Melanocyte of skin (primary cell): ENCODE data around the gene TRAF4. TPM values are rescaled to one million over a fixed set of nuclear protein-coding genes. Genes with fewer than 3 reads are reported as not detected.

Experiments
- small RNA-seq, 2 donors: library from RNA; depleted of rRNA; stranded (forward); fragments of <200 nt; gene quantifications; one replicate each; pipeline ENCODE3, GENCODE V24; 2012
- total RNA-seq, 2 donors: library from RNA; depleted of rRNA; stranded (reverse); fragments of >200 nt; gene quantifications; 2 replicates each; pipeline ENCODE4 v1.2.3, GENCODE V29; 2012

The TRAF4 gene, protein sequence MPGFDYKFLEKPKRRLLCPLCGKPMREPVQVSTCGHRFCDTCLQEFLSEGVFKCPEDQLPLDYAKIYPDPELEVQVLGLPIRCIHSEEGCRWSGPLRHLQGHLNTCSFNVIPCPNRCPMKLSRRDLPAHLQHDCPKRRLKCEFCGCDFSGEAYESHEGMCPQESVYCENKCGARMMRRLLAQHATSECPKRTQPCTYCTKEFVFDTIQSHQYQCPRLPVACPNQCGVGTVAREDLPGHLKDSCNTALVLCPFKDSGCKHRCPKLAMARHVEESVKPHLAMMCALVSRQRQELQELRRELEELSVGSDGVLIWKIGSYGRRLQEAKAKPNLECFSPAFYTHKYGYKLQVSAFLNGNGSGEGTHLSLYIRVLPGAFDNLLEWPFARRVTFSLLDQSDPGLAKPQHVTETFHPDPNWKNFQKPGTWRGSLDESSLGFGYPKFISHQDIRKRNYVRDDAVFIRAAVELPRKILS
- total RNA-seq, result 10 to 100 TPM; 43.4 to 69.3 TPM

DNA sequence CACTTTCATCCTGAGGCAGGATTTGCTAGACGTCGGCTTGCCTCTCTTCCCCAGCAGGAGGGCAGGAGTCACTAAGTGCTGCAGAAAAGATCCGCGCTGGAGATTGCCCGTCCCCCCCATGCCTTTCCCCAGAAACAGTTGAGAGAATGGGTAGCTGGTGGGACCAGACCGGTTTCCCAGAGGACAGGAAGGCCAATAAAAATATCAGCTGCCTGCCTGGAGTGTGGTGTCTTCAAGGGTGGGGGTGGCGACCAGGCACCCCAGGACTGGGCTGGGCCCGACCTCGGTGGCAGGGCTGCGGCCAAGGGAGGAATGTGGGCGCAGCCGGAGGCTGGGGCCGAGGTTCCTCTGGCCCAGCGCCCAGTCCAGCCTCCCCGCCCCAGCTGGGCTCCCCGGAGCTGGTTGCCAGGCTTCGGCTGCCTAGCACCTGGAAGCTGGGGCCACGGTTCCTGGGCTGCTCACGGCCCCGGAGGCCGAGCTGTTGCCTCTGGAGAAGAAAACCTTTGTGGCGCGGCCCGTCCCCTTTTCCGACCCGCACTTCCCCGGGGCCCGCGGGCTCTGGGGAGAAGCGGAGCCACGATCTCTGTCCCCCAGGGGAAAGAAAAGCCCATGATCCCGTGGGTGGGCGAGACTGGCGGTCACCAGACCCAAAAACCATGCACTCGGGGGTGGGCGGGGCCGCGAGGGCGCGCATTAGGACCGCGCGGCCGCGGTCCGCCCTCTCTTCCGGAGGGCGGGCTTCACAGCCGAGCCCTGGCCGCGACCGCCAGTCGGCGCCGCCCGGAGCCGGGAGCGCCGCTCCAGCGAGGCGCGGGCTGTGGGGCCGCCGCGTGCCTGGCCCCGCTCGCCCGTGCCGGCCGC is at the start of gene TRAF4:
TRAF4 (plus strand) TSS at position 769 of the 861 bp plus-strand sequence. CDS start 102 bp downstream, outside the sequence.

DNA sequence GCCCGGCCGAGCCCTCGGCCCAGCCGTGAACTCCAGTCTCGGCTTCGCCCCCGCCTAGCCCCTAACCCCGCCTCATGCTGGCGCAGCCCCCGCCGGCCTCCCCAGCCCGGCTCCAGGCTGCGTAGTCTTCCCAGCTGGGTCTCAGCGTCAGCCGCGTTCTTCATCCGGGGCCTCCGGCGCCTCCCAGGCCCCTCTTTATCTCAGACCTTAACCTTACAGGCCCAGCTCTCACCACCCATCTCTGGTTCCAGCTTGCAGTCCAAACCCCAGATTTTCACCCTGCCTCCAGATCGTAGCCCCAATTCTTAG is 32.1 kb upstream of the TRAF4 start, which contains the start of gene PROCA1:
PROCA1 (minus strand) TSS at position 166 of the 309 bp plus-strand sequence. CDS start 228 bp downstream, outside the sequence.

DNA sequence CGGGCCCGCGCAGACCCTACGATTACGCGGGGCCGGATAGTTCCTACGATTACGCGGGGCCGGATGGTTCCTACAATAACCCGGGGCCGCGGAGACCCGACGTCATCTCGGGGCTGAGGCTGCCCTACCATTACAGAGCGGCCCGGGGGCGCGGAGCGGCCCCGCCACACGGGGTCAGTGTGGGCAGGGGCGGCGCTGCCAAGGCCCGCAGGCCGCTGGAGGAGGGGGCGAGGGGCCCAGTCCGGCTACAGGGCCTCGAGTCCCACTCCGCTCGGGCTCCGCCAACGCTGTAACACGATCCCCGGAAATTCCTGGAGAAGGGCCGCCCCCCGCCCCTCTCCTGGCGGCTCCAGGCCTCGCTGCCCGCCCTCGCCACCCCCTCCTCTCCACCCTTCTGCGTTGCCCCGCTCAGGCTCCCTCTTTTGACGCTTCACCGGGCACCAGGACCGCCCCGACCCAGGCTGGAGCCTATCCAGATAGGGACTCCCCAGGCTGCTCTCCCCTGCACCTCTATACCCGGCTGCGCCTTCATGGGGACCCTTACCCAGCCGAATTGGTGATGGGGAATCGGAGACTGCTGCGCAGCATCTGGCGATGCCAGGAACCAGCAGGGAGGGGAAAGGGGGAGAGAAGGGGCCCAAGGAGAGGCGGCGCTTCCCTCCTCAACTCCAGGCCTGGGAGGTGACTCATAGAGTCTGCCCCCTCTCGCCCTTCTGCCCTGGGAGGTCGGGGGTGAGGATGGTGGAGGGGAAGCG is 26.1 kb upstream of the TRAF4 start, which contains the start of gene RAB34:
RAB34 (minus strand) TSS at position 291 of the 755 bp plus-strand sequence. CDS start 602 bp downstream, outside the sequence.

DNA sequence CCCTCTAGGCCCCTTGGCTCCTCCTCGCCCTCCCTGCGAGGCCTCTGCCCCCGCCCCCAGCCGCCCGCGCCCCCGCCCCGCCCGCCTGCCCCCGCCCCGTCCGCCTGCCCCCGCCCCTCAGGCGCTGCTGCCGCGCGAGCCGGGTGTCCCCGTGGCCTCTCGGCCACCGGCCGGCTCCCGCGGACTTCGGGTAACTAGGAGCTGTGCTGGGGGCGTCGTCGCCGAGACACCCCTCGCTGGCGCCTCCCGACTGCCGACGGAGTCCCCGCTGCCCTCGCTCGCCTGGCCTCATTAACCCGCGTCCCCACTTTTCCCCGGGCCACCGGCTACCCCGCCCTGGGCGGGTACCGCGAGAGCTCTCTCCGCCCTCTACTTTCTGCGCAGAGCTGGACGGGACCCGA is 17.6 kb upstream of the TRAF4 start, which contains the start of gene TLCD1:
TLCD1 (minus strand) TSS at position 8 of the 401 bp plus-strand sequence. CDS start 136 bp downstream, outside the sequence.

DNA sequence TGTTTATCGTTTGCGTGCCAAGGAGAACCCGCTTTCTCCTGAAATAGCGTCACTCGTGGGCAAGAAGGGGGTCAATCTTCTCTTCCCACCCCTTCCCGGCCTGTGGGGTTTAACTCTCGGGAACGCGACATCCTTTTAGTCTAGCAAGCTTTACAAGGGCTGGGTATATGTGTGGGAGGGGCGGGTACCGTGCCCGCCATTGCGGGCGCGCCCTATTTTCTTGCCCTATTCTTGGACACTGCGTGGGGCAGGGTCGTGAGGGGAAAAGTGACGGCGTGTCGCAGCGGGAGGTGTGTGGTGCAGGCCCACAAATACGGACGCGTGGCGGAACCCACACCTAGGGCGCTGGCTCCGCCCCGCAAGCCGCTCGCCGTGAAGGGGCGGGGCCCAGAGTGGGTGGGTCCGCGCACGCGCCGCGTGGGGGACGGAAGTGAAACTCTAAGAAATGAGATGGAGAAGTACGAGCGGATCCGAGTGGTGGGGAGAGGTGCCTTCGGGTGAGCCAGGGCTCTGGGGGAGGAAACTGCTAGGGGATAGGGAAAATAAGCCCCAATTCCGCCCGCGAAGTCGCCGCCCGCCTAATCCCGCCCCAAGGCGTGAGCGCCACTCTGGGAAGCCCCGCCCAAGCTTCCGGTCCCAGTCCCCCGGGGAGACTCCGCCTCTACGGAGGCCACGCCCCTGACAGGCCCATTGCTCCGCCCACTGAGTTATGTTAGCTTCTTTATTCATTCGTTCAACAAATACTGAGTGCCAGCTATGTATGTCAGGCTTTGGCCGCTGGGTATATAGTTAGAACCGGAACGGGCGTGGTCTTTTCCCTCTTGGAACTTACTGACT is 15.2 kb upstream of the TRAF4 start, which contains the start of gene NEK8:
NEK8 (plus strand) TSS at position 425 of the 837 bp plus-strand sequence; CDS start at position 451, 26 bp downstream.

Small RNA genes within 50 kb of the gene (small RNA-seq; reads per million reads assigned to genes)
- gene SNORD42A (0 reads per million in 2 donors), gene SNORD42B (0.47 to 0.52 reads per million in 2 donors), gene SNORD4A (0 reads per million in 2 donors), gene SNORD4B (0 reads per million in 2 donors)

Other genes with a start within 250 kb of the TRAF4 start
- gene FOXN1, start 237.7 kb upstream of the TRAF4 start, total RNA-seq, result not detected
- gene UNC119, start 191.4 kb upstream of the TRAF4 start, total RNA-seq, result 10 to 100 TPM; 19.3 to 24.0 TPM
- 10 to 100 TPM; 43.7 to 48.3 TPM for gene PIGS, start 172.5 kb upstream of the TRAF4 start, total RNA-seq
- 10 to 100 TPM; 16.2 to 19.3 TPM for gene ALDOC, start 167.1 kb upstream of the TRAF4 start, total RNA-seq
- gene SPAG5, start 145.0 kb upstream of the TRAF4 start, total RNA-seq, result 10 to 100 TPM; 32.0 to 72.9 TPM
- gene RSKR, start 129.8 kb upstream of the TRAF4 start, total RNA-seq, result 1 to 10 TPM; 6.7 to 7.6 TPM
- gene BLTP2, start 98.9 kb upstream of the TRAF4 start, total RNA-seq, result 100 to 1,000 TPM; 116 to 132 TPM
- gene SDF2, start 82.1 kb upstream of the TRAF4 start, total RNA-seq, result 10 to 100 TPM; 38.5 to 40.6 TPM
- 10 to 100 TPM; 43.6 to 45.1 TPM for gene SUPT6H, start 81.8 kb upstream of the TRAF4 start, total RNA-seq
- gene PROCA1, start 32.1 kb upstream of the TRAF4 start, total RNA-seq, result 1 to 10 TPM in 1 of 2 donors, under 1 TPM in 1; 0.69 to 1.3 TPM
- gene RAB34, start 26.1 kb upstream of the TRAF4 start, total RNA-seq, result 100 to 1,000 TPM in 1 of 2 donors, 10 to 100 TPM in 1; 83.6 to 111 TPM
- gene RPL23A, start 24.0 kb upstream of the TRAF4 start, total RNA-seq, result 100 to 1,000 TPM; 276 to 521 TPM
- gene TLCD1, start 17.8 kb upstream of the TRAF4 start, total RNA-seq, result 1 to 10 TPM; 4.3 to 5.2 TPM
- 1 to 10 TPM; 1.4 to 2.3 TPM for gene NEK8, start 15.2 kb upstream of the TRAF4 start, total RNA-seq
- 10 to 100 TPM; 13.7 to 20.0 TPM for gene FAM222B, start 98.8 kb downstream of the TRAF4 start, total RNA-seq
- gene ERAL1, start 111.0 kb downstream of the TRAF4 start, total RNA-seq, result 10 to 100 TPM; 56.3 to 57.8 TPM
- gene FLOT2, start 153.7 kb downstream of the TRAF4 start, total RNA-seq, result 10 to 100 TPM; 39.3 to 44.0 TPM
- gene DHRS13, start 159.1 kb downstream of the TRAF4 start, total RNA-seq, result 10 to 100 TPM; 12.0 to 13.1 TPM
- gene PHF12, start 207.5 kb downstream of the TRAF4 start, total RNA-seq, result 10 to 100 TPM; 16.9 to 21.3 TPM